ENCODE measurements around the gene NDUFB10. TPM values are rescaled to one million over a fixed set of nuclear protein-coding genes. Genes with fewer than 3 reads are reported as not detected.
A peak's percentile ranks its signal among the peaks of the same experiment; 100 is the strongest.

NDUFB10 gene
- total and polyA plus RNA-seq, 10 of the 15 experiments (the other 5 are each of a cell fraction or from before 2014, with no cell fraction given): 52.2 to 319 (median 130) TPM

GRCh38 chr16:1942810-1943726, 16.3 kb upstream of the NDUFB10 start, which contains the start of gene MSRB1:
TSS of gene MSRB1 (minus strand) at chr16:1943199. CDS start at chr16:1943156, 43 bp downstream.
- peaks cover 0 to 5% of the 10 kb centered on the region in 2 experiments; a peak in 3 of 4 replicates for H3K36me3 ChIP-seq (ENCODE audit: control insufficient read depth in 2 of 2, insufficient read depth in 2 of 2, low read length in 1 of 2)
- H3K4me2 ChIP-seq (ENCODE audit: control insufficient read depth, insufficient read depth): peak within 1 kb of the TSS; percentile 86
- WGBS (ENCODE audit: insufficient coverage, insufficient replicate concordance, low lambda C conversion rate, missing lambda C conversion rate): 1% methylated on average over 72 of the region's 77 CpGs
- in situ Hi-C loops (cut with MboI): no loop called here
- peak; percentile 99 for FAIRE-seq
- intact Hi-C loops (cut with micrococcal nuclease; ENCODE audit: unreplicated experiment): no loop called here
- H3K27ac ChIP-seq (ENCODE audit: control insufficient read depth, insufficient read depth): peak within 1 kb of the TSS; percentile 54
- ATAC-seq: peak; percentile 98
- no peaks in the 10 kb centered on the region for H4K20me1 ChIP-seq (ENCODE audit: control insufficient read depth, insufficient read depth)
- H3K4me3 ChIP-seq: peak within 1 kb of the TSS; percentile 87
- peaks cover 18% of the 10 kb centered on the region for H3K79me2 ChIP-seq (ENCODE audit: control insufficient read depth, insufficient read depth, low read length)
- RAD21 ChIA-PET (ENCODE audit: unreplicated experiment): interaction anchor here (1.0 to 1.6 kb wide), 4 partner anchors 18 to 558 kb away, joined by 3 to 5 read pairs (median 3); partner anchors contain the start of gene TRAF7
- POLR2A ChIA-PET: interaction anchor here (0.6 to 1.5 kb wide), 9 partner anchors 9 to 237 kb away, joined by 3 to 13 read pairs (median 6); partner anchors contain the start of genes MAPK8IP3, NDUFB10, NOXO1 and NUBP2
- peak; percentile 91 for DNase-seq (ENCODE audit: low read depth, low spot score)
- SMC1A ChIA-PET (ENCODE audit: uncharacterized antibody, unreplicated experiment): interaction anchor here (1.0 to 1.2 kb wide), 4 partner anchors 13 to 104 kb away, joined by 3 to 5 read pairs (median 3); partner anchors contain the start of gene RPS2
- H3K9me3 ChIP-seq (replicated peaks; ENCODE audit: control insufficient read depth, insufficient read depth, low read length): no peaks in the 10 kb centered on the region
- no peaks in the 10 kb centered on the region for H3K27me3 ChIP-seq (replicated peaks in 1 of 2; ENCODE audit: control insufficient read depth in 2 of 2, insufficient read depth in 2 of 2, low read length in 1 of 2)
- peak within 1 kb of the TSS; percentile 93 for H2AFZ ChIP-seq (ENCODE audit: control insufficient read depth, low read depth, low read length)
- H3K9ac ChIP-seq (ENCODE audit: control insufficient read depth, insufficient read depth, low read length): peak within 1 kb of the TSS; percentile 80
- CTCF ChIA-PET: interaction anchor here (0.6 to 1.0 kb wide), 6 partner anchors 73 to 964 kb away, joined by 3 read pairs; no protein-coding TSS in a partner anchor
- no TSS peak for BruUV-seq (replicated peaks)
- H3K4me1 ChIP-seq (ENCODE audit: control insufficient read depth, insufficient read depth, low read length): peaks cover 10% of the 10 kb centered on the region; the same call in 1 of the 2 replicates
- no peak for TF ChIP-seq ZBTB11 (CRISPR knock-in tag; IDR thresholded peaks at IDR 0.05)
- TF ChIP-seq, protein P1, sequence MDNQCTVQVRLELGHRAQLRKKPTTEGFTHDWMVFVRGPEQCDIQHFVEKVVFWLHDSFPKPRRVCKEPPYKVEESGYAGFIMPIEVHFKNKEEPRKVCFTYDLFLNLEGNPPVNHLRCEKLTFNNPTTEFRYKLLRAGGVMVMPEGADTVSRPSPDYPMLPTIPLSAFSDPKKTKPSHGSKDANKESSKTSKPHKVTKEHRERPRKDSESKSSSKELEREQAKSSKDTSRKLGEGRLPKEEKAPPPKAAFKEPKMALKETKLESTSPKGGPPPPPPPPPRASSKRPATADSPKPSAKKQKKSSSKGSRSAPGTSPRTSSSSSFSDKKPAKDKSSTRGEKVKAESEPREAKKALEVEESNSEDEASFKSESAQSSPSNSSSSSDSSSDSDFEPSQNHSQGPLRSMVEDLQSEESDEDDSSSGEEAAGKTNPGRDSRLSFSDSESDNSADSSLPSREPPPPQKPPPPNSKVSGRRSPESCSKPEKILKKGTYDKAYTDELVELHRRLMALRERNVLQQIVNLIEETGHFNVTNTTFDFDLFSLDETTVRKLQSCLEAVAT (IDR thresholded peaks at IDR 0.05): 0 out of 2 replicates have a peak, but pooled peaks have one; percentile 19
- TF ChIP-seq GABPA (IDR thresholded peaks at IDR 0.05; ENCODE audit: low read depth): no peak
- no peak for TF ChIP-seq ZNF622 (IDR thresholded peaks at IDR 0.05)
- TF ChIP-seq YY1 (IDR thresholded peaks at IDR 0.05; ENCODE audit: low read depth, low read length): no peak
- peak; percentile 23; the same call in 1 of the 3 replicates for TF ChIP-seq POU2F2 (IDR thresholded peaks at IDR 0.05; ENCODE audit: borderline replicate concordance, low read depth, low read length)
- no peak for TF ChIP-seq TCF3 (IDR thresholded peaks at IDR 0.05; ENCODE audit: borderline replicate concordance, insufficient read depth, low read depth, low read length)
- no peak for TF ChIP-seq BMI1 (IDR thresholded peaks at IDR 0.05; ENCODE audit: borderline replicate concordance)
- TF ChIP-seq SIN3A (IDR thresholded peaks at IDR 0.05; ENCODE audit: low read depth, low read length): peak; percentile 34; the same call in 1 of the 2 replicates
- TF ChIP-seq MXI1 (IDR thresholded peaks at IDR 0.05; ENCODE audit: low read depth, low read length): no peak; the same call in 1 of the 2 replicates
- TF ChIP-seq KDM1A (IDR thresholded peaks at IDR 0.05; ENCODE audit: borderline replicate concordance): no peak
- TF ChIP-seq FOXM1 (IDR thresholded peaks at IDR 0.05; ENCODE audit: low read depth, low read length): no peak
- TF ChIP-seq ASH2L (IDR thresholded peaks at IDR 0.05; ENCODE audit: borderline replicate concordance, low read depth): no peak
- TF ChIP-seq SMAD5 (IDR thresholded peaks at IDR 0.05; ENCODE audit: low read depth): 0 out of 2 replicates have a peak, but pooled peaks have one; percentile 41
- 0 out of 4 replicates have a peak, but pooled peaks of 1 of the 2 experiments have one; percentile 22 for TF ChIP-seq BHLHE40 (IDR thresholded peaks at IDR 0.05; ENCODE audit: borderline replicate concordance in 1 of 2, low read depth in 2 of 2, low read length in 1 of 2)
- TF ChIP-seq GATAD2B (conservative IDR thresholded peaks at IDR 0.05; ENCODE audit: low read depth): peak; percentile 64
- no peak for TF ChIP-seq HDAC6 (IDR thresholded peaks at IDR 0.05; ENCODE audit: unreplicated experiment)

Data from GM12878 (cell line).